ENCODE measurements around the gene CCNL2. TPM values are rescaled to one million over a fixed set of nuclear protein-coding genes. Genes with fewer than 3 reads are reported as not detected.

The CCNL2 gene
- total and polyA plus RNA-seq, 2 experiments from 2014 or later, result 115 to 146 TPM

DNA sequence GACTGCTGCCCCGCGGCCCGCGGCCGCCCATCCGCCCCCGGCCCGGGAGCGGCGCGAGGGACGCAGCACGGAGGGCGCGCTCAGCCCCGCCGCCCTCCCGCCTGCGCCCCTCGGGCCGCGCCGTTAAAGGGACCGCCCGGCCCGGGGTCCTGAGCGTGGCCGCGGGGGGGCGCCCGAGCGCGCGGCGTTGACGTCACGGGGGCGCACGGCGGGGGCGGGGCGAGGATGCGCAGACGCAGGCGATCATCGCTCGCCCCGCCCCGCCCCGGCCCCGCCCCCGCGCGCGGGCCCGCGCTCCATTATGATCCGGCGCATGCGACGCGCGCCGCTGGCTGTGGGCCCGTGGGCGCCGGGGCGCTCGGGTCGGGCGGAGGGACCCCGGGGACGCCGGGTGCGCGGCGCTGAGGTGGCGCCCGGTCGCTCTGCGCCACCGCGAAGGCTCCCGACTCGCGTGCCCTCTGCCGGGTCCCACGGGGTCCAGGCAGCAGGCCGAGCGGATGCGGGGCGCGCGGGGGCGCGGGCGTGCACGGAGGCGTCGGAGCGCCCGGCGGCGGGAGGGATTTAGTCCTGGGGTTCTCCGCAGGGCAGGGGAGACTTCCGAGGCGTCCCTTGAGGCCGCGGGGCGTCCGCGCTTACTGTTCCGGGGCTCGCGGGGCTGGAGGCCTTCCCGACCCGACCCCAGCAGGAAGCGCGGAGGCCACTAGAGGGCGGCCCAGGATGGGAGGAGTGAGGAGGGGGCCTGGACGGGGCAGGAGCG lies 49.7 kb downstream of the CCNL2 start, which contains the start of gene DVL1 (continued):
- TF ChIP-seq, protein P1, sequence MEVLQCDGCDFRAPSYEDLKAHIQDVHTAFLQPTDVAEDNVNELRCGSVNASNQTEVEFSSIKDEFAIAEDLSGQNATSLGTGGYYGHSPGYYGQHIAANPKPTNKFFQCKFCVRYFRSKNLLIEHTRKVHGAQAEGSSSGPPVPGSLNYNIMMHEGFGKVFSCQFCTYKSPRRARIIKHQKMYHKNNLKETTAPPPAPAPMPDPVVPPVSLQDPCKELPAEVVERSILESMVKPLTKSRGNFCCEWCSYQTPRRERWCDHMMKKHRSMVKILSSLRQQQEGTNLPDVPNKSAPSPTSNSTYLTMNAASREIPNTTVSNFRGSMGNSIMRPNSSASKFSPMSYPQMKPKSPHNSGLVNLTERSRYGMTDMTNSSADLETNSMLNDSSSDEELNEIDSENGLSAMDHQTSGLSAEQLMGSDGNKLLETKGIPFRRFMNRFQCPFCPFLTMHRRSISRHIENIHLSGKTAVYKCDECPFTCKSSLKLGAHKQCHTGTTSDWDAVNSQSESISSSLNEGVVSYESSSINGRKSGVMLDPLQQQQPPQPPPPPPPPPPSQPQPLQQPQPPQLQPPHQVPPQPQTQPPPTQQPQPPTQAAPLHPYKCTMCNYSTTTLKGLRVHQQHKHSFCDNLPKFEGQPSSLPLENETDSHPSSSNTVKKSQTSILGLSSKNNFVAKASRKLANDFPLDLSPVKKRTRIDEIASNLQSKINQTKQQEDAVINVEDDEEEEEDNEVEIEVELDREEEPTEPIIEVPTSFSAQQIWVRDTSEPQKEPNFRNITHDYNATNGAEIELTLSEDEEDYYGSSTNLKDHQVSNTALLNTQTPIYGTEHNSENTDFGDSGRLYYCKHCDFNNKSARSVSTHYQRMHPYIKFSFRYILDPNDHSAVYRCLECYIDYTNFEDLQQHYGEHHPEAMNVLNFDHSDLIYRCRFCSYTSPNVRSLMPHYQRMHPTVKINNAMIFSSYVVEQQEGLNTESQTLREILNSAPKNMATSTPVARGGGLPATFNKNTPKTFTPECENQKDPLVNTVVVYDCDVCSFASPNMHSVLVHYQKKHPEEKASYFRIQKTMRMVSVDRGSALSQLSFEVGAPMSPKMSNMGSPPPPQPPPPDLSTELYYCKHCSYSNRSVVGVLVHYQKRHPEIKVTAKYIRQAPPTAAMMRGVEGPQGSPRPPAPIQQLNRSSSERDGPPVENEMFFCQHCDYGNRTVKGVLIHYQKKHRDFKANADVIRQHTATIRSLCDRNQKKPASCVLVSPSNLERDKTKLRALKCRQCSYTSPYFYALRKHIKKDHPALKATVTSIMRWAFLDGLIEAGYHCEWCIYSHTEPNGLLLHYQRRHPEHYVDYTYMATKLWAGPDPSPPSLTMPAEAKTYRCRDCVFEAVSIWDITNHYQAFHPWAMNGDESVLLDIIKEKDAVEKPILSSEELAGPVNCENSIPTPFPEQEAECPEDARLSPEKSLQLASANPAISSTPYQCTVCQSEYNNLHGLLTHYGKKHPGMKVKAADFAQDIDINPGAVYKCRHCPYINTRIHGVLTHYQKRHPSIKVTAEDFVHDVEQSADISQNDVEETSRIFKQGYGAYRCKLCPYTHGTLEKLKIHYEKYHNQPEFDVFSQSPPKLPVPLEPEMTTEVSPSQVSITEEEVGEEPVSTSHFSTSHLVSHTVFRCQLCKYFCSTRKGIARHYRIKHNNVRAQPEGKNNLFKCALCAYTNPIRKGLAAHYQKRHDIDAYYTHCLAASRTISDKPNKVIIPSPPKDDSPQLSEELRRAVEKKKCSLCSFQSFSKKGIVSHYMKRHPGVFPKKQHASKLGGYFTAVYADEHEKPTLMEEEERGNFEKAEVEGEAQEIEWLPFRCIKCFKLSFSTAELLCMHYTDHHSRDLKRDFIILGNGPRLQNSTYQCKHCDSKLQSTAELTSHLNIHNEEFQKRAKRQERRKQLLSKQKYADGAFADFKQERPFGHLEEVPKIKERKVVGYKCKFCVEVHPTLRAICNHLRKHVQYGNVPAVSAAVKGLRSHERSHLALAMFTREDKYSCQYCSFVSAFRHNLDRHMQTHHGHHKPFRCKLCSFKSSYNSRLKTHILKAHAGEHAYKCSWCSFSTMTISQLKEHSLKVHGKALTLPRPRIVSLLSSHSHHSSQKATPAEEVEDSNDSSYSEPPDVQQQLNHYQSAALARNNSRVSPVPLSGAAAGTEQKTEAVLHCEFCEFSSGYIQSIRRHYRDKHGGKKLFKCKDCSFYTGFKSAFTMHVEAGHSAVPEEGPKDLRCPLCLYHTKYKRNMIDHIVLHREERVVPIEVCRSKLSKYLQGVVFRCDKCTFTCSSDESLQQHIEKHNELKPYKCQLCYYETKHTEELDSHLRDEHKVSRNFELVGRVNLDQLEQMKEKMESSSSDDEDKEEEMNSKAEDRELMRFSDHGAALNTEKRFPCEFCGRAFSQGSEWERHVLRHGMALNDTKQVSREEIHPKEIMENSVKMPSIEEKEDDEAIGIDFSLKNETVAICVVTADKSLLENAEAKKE (CRISPR knock-in tag; IDR thresholded peaks at IDR 0.05), result no peak
- TF ChIP-seq, protein P2, sequence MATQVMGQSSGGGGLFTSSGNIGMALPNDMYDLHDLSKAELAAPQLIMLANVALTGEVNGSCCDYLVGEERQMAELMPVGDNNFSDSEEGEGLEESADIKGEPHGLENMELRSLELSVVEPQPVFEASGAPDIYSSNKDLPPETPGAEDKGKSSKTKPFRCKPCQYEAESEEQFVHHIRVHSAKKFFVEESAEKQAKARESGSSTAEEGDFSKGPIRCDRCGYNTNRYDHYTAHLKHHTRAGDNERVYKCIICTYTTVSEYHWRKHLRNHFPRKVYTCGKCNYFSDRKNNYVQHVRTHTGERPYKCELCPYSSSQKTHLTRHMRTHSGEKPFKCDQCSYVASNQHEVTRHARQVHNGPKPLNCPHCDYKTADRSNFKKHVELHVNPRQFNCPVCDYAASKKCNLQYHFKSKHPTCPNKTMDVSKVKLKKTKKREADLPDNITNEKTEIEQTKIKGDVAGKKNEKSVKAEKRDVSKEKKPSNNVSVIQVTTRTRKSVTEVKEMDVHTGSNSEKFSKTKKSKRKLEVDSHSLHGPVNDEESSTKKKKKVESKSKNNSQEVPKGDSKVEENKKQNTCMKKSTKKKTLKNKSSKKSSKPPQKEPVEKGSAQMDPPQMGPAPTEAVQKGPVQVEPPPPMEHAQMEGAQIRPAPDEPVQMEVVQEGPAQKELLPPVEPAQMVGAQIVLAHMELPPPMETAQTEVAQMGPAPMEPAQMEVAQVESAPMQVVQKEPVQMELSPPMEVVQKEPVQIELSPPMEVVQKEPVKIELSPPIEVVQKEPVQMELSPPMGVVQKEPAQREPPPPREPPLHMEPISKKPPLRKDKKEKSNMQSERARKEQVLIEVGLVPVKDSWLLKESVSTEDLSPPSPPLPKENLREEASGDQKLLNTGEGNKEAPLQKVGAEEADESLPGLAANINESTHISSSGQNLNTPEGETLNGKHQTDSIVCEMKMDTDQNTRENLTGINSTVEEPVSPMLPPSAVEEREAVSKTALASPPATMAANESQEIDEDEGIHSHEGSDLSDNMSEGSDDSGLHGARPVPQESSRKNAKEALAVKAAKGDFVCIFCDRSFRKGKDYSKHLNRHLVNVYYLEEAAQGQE (IDR thresholded peaks at IDR 0.05; ENCODE audit: unreplicated experiment), result no peak
- TF ChIP-seq, protein P3, sequence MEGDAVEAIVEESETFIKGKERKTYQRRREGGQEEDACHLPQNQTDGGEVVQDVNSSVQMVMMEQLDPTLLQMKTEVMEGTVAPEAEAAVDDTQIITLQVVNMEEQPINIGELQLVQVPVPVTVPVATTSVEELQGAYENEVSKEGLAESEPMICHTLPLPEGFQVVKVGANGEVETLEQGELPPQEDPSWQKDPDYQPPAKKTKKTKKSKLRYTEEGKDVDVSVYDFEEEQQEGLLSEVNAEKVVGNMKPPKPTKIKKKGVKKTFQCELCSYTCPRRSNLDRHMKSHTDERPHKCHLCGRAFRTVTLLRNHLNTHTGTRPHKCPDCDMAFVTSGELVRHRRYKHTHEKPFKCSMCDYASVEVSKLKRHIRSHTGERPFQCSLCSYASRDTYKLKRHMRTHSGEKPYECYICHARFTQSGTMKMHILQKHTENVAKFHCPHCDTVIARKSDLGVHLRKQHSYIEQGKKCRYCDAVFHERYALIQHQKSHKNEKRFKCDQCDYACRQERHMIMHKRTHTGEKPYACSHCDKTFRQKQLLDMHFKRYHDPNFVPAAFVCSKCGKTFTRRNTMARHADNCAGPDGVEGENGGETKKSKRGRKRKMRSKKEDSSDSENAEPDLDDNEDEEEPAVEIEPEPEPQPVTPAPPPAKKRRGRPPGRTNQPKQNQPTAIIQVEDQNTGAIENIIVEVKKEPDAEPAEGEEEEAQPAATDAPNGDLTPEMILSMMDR (conservative IDR thresholded peaks at IDR 0.05; ENCODE audit: low read depth in 2 of 2), result peak; percentile 41 to 67
- TF ChIP-seq NANOG (IDR thresholded peaks at IDR 0.05; ENCODE audit: borderline replicate concordance) (no peak), ZNF331 (CRISPR knock-in tag; IDR thresholded peaks at IDR 0.05; ENCODE audit: low read depth) (no peak), ZNF114 (CRISPR knock-in tag; IDR thresholded peaks at IDR 0.05) (no peak), JUNB (IDR thresholded peaks at IDR 0.05; ENCODE audit: unreplicated experiment) (no peak), EZH2phosphoT487 (IDR thresholded peaks at IDR 0.05; ENCODE audit: unreplicated experiment) (no peak)
- TF ChIP-seq, protein P4, sequence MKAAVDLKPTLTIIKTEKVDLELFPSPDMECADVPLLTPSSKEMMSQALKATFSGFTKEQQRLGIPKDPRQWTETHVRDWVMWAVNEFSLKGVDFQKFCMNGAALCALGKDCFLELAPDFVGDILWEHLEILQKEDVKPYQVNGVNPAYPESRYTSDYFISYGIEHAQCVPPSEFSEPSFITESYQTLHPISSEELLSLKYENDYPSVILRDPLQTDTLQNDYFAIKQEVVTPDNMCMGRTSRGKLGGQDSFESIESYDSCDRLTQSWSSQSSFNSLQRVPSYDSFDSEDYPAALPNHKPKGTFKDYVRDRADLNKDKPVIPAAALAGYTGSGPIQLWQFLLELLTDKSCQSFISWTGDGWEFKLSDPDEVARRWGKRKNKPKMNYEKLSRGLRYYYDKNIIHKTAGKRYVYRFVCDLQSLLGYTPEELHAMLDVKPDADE (IDR thresholded peaks at IDR 0.05), result no peak
